T-helper 1 cell treated with Interleukin-12 subunit alpha and Interleukin-12 subunit beta and Interleukin-4 antibody, amounts not matched to agents 30 μg/mL and 1 μg/mL, for 36 hours (primary cell): ENCODE data around the gene GALNT10.

Experiments
- H3K27ac Mint-ChIP-seq: one replicate; pipeline ENCODE4 v1.8.0; 2021; ENCODE audit warnings: mild to moderate bottlenecking, mixed read lengths
- H3K27me3 Mint-ChIP-seq: one replicate; pipeline ENCODE4 v1.8.0; 2021; ENCODE audit warnings: low read depth, mixed read lengths
- H3K36me3 Mint-ChIP-seq: one replicate; pipeline ENCODE4 v1.8.0; 2021; ENCODE audit warnings: low read depth, mixed read lengths
- H3K4me1 Mint-ChIP-seq: one replicate; pipeline ENCODE4 v1.8.0; 2021; ENCODE audit warnings: low read depth, mixed read lengths
- H3K4me3 Mint-ChIP-seq: one replicate; pipeline ENCODE4 v1.8.0; 2021; ENCODE audit warnings: mild to moderate bottlenecking, moderate library complexity, mixed read lengths
- H3K9me3 Mint-ChIP-seq: one replicate; pipeline ENCODE4 v1.8.0; 2021; ENCODE audit warnings: mixed read lengths

The GALNT10 gene

DNA sequence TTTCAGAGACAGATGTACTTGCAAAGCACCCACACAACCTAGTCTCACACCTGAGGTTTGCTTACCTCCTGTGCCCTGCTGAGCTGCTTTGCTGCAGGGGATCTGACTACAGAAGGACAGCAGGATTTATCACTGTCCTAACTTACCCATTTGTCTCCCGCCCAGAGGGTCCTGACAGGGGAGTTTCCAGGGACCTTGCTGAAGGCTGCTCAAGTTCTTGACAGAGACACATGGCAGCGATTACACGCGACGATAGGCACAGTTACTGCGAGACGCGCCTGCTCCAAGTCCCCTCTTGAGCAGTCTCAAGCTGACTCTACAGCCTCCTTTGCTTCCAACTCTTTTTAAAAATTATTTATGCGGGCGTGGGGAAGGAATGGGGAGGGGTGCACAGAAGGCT is 24.6 kb upstream of the GALNT10 start:
- no peaks in the 10 kb centered on the region for H3K4me1 Mint-ChIP-seq
- H3K4me3 Mint-ChIP-seq: no peak overlapping the region

DNA sequence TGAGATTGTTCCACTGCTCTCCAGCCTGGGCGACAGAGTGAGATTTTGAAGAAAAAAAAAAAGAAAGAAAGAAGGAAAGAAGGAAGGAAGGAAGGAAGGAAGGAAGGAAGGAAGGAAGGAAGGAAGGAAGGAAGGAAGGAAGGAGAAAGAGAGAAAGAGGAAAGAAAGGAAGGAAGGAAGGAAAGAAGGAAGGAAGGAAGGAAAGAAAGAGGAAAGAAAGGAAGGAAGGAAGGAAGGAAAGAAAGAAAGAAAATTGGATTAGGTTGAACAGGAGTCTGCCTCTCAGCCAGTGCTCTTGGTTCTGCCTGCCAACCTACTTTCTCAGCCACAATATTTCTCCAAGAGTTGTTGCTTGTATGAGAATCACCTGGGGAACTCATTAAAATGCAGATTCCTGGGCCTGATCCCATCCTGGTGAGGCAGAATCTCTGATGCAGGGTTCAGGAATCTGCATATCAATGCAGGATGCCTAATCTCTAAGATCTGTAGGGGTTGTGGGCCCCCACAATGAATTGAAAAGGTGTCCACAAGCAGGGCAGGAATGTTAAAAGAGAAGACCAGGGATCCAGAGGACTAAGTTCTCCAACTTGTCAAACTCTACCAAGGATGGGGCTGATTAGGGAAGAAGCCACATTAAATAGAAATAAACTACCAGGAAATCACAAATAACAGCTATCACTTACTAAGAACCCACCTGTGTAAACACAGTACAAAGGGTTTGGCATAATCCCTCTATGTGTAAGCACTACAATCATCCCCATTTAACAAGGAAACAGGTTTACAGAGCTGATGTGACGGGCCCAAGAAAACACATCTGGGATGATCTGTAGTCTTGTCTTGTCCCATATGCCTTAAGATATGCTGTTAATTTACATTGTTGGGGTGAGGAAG is 23.4 kb upstream of the GALNT10 start:
- Mint-ChIP-seq H3K4me3 (no peak overlapping the region), H3K27ac (no peak overlapping the region), H3K36me3 (no peaks in the 10 kb centered on the region), H3K4me1 (peaks cover 3% of the 10 kb centered on the region), H3K9me3 (no peaks in the 10 kb centered on the region), H3K27me3 (peaks cover 36% of the 10 kb centered on the region)

More for the DNA sequence above, 24.6 kb upstream of the GALNT10 start:
- Mint-ChIP-seq H3K36me3 (no peaks in the 10 kb centered on the region), H3K9me3 (no peaks in the 10 kb centered on the region), H3K27me3 (peaks cover 42% of the 10 kb centered on the region), H3K27ac (no peak overlapping the region)

GRCh38 chr5:154168395-154168794 is 22.1 kb upstream of the GALNT10 start:
- H3K27ac Mint-ChIP-seq: no peak overlapping the region
- H3K9me3 Mint-ChIP-seq: no peaks in the 10 kb centered on the region
- H3K4me3 Mint-ChIP-seq: no peak overlapping the region
- no peaks in the 10 kb centered on the region for H3K36me3 Mint-ChIP-seq
- H3K27me3 Mint-ChIP-seq: peaks cover 27% of the 10 kb centered on the region
- peaks cover 6% of the 10 kb centered on the region for H3K4me1 Mint-ChIP-seq

DNA sequence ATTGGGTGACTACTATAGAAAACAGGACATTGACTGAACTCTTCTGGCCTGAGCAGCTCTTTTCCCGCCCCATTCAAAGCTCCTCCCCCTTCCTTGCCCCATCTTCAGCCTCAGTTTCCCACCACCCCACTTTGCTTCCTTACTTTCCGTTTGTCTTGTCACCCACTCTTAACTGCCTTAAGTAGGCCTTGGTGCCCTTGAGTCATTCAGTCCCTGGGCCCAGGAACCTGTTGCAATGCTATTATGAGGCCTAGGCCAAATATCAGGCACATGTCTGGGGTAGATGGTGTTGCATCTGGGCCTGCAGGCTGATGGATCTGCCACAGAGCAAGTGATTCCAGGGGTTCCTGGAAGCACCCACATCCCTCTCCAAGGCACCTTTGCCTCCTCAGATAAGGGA is 17.7 kb upstream of the GALNT10 start:
- Mint-ChIP-seq H3K9me3 (no peaks in the 10 kb centered on the region), H3K4me3 (no peak overlapping the region), H3K36me3 (no peaks in the 10 kb centered on the region), H3K27ac (no peak overlapping the region), H3K4me1 (peaks cover 19% of the 10 kb centered on the region), H3K27me3 (peaks cover 3% of the 10 kb centered on the region)

GRCh38 chr5:154174091-154174490 is 16.4 kb upstream of the GALNT10 start:
- Mint-ChIP-seq H3K27me3 (peaks cover 13% of the 10 kb centered on the region), H3K9me3 (no peaks in the 10 kb centered on the region), H3K36me3 (no peaks in the 10 kb centered on the region), H3K4me3 (no peak overlapping the region), H3K4me1 (peaks cover 22% of the 10 kb centered on the region), H3K27ac (no peak overlapping the region)

GRCh38 chr5:154176181-154176580 is 14.4 kb upstream of the GALNT10 start:
- H3K4me3 Mint-ChIP-seq: no peak overlapping the region
- H3K9me3 Mint-ChIP-seq: no peaks in the 10 kb centered on the region
- H3K27me3 Mint-ChIP-seq: peaks cover 18% of the 10 kb centered on the region
- no peak overlapping the region for H3K27ac Mint-ChIP-seq
- H3K36me3 Mint-ChIP-seq: no peaks in the 10 kb centered on the region
- peaks cover 24% of the 10 kb centered on the region for H3K4me1 Mint-ChIP-seq

DNA sequence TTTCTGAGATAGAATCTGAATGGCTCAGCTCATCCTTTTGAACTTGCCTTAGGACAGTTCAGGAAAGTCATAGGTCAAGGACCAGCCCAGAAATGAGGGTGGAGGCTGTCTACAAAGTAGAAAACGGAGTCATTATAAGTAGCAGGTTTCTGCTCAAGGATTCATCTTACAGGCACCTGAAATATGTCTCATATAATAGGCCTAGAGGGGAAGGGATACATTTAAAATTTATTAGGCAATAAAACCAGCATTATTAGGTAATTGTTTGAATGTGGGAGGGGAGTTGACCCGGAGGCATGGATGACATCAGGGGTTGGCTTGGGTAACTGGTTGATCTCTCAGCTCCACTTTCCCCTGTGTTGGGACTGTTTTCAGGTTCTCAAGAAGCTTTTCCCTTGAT is 11.9 kb upstream of the GALNT10 start:
- H3K9me3 Mint-ChIP-seq: no peaks in the 10 kb centered on the region
- no peak overlapping the region for H3K27ac Mint-ChIP-seq
- H3K36me3 Mint-ChIP-seq: no peaks in the 10 kb centered on the region
- peaks cover 18% of the 10 kb centered on the region for H3K27me3 Mint-ChIP-seq
- H3K4me1 Mint-ChIP-seq: peaks cover 29% of the 10 kb centered on the region
- no peak overlapping the region for H3K4me3 Mint-ChIP-seq

DNA sequence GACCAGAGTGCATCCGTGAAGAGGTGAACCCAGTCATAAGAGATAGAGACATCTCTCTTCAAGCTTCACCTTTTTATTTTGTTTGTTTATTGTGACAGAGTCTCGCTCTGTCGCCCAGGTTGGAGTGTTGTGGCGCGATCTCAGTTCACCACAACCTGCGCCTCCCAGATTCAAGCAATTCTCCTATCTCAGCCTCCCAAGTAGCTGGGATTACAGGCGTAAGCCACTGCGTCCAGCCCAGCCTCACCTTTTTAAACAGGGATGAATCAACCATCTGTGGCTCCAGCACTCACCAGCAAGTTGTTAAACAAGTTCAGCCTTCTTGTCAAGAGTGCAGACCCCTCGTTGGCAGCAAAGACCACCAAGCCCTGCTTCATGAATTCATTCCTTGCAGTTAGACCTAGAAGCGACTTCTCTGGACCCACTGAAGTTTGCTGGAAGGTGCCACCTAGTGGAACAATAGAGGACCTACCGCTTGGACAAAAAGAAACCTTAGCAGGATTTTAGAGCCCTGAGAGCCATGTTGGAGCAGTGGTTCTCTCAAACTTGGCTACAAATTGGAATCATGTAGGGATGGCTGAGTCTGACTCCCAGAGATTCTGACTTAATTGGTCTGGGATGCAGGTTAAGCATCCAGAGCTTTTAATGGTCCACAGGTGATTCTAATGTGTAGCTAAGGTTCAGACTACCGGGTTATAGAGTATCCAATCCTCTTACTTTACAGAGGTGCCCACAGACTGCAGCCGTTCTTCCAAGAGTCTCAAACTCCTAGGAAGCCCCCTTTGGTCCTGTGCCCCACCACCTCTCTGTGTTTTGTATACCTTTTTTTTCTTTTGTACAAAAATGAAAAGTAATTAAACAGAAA is 10.5 kb upstream of the GALNT10 start:
- Mint-ChIP-seq H3K27me3 (peaks cover 18% of the 10 kb centered on the region), H3K27ac (peak overlapping the region; percentile 29), H3K4me3 (no peak overlapping the region), H3K9me3 (no peaks in the 10 kb centered on the region), H3K4me1 (peaks cover 26% of the 10 kb centered on the region), H3K36me3 (no peaks in the 10 kb centered on the region)

DNA sequence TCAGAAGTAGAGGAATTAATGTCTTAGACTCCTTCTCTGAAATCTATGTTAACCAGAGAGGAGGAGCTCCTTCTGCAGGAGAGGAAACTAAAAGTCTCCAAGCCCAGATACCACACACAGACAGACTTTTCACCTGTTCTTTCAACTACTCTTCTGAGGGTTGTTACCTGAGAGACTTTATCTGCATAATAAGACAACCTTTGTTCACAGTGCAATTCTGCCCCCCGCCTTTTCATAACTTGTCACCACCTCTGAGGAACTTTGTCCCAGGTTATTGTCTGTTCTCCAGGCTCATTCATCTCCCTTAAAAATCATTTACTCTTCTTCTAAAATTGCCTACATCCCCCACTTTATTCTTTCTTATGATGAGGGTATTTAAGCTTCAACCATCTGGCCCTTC is 9.4 kb upstream of the GALNT10 start:
- Mint-ChIP-seq H3K27ac (no peak overlapping the region), H3K27me3 (peaks cover 18% of the 10 kb centered on the region), H3K4me3 (no peak overlapping the region), H3K36me3 (peaks cover 2% of the 10 kb centered on the region), H3K4me1 (peaks cover 23% of the 10 kb centered on the region), H3K9me3 (no peaks in the 10 kb centered on the region)

- Mint-ChIP-seq H3K4me3 (peak overlapping the region; percentile 89), H3K4me1 (peaks cover 36% of the 10 kb centered on the region), H3K27me3 (peaks cover 6% of the 10 kb centered on the region), H3K9me3 (no peaks in the 10 kb centered on the region), H3K27ac (peak overlapping the region; percentile 77), H3K36me3 (peaks cover 12% of the 10 kb centered on the region)
These were observed 1.2 kb upstream of the GALNT10 start for GRCh38 chr5:154189256-154189818.

- peak overlapping the region; percentile 89 for H3K4me3 Mint-ChIP-seq
- no peaks in the 10 kb centered on the region for H3K9me3 Mint-ChIP-seq
- H3K4me1 Mint-ChIP-seq: peaks cover 39% of the 10 kb centered on the region
- H3K36me3 Mint-ChIP-seq: peaks cover 15% of the 10 kb centered on the region
- H3K27me3 Mint-ChIP-seq: peaks cover 6% of the 10 kb centered on the region
- H3K27ac Mint-ChIP-seq: peak overlapping the region; percentile 73
These were observed 526 bp upstream of the GALNT10 start for GRCh38 chr5:154189819-154190594.

- Mint-ChIP-seq H3K4me3 (peak overlapping the region; percentile 92), H3K9me3 (no peaks in the 10 kb centered on the region), H3K4me1 (peaks cover 53% of the 10 kb centered on the region), H3K27ac (peak overlapping the region; percentile 88), H3K36me3 (peaks cover 23% of the 10 kb centered on the region), H3K27me3 (peaks cover 6% of the 10 kb centered on the region)
These were observed 1.1 kb downstream of the GALNT10 start for GRCh38 chr5:154191467-154192261.

DNA sequence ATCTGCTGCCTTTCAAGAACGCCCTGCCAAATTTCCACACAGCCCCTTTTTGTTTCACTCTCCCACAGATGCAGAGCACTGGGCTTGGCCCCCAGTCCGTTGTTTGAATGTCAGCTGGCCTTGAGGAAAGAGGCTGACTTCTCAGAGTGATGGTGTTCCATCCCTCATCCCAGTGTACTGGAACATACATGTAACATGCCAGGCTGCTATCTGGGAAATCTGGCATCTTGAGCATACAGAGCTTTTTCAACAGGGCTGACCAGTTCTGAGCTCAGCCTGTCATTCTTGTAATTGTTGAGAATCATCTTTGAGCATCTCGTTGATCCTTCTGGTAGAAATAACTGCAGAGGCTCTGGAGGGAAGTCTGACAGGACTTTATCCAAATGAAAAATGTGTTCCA is 2.8 kb downstream of the GALNT10 start:
- peaks cover 6% of the 10 kb centered on the region for H3K27me3 Mint-ChIP-seq
- H3K4me1 Mint-ChIP-seq: peaks cover 64% of the 10 kb centered on the region
- peaks cover 24% of the 10 kb centered on the region for H3K36me3 Mint-ChIP-seq
- no peaks in the 10 kb centered on the region for H3K9me3 Mint-ChIP-seq
- H3K27ac Mint-ChIP-seq: no peak overlapping the region
- H3K4me3 Mint-ChIP-seq: no peak overlapping the region
